Thyroid gland (tissue), 4 donors: ENCODE measurements around the gene AGPAT1.

ENCODE experiments used
- POLR2A ChIP-seq, 2 donors: fragments of 450-650 bp; IDR thresholded peaks; one replicate each; pipeline ENCODE4 v1.6.1; 2017; ENCODE audit warnings: antibody characterized with exemption in 2 of 2, mild to moderate bottlenecking in 2 of 2, moderate library complexity in 1 of 2
- TF ChIP-seq, protein P1 (sequence below), 6 experiments: fragments of 200-600 bp in 3 of 6; fragments of 450-650 bp in 3 of 6; sonication (generic) in 3 of 6; IDR thresholded peaks; one replicate each; pipeline ENCODE4 v1.5.1; 2016 to 2019; ENCODE audit warnings: antibody characterized with exemption in 6 of 6, mild to moderate bottlenecking in 2 of 6, inconsistent platforms in 1 of 6, moderate library complexity in 1 of 6

DNA sequence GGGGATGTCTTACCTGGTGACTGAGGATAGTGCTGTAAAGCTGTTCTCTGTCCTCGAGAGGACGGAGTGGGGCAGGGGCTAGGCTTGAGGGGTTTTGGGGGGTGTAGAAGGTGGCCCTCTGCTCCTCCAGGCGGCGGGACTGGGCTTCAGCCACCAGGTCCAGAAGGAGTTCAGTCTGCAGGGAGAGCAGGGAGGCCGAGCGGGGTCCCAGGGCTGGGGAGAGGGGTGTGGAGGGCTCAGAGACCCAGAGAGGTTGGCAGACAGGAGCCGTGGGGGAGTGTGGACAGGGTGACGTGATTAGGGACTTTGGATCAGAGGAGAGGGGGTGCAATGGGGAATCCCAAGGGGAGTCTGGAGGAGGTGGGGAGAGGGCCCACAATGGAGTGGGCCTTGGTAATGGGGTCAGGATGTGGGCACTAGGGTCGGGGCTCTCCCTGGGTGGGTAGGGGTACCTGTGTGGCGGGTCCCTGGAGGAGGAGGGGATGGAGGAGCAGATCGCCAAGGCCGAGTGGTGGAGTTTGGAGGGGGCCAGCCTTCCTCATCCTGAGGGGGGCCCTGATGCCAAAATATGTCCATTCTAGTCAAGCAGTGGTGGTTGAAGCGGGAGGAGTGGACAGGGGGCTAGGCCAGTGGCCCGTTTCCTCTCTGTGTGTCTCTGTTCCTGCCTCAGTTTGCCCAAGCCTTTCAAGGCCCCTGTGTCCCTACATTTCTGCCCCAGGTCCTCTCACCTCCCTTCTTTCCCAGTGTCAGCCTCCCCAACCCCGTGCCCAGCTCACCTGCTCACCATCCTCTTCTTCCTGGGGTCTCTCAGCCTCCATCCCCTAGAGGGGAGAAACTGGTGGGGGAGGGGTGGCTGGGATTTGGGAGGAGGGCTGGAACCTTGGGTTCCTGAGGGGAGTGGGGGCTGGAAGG lies 16.1 kb upstream of the AGPAT1 start:
- no peak for TF ChIP-seq POLR2A (IDR thresholded peaks at IDR 0.05)
- TF ChIP-seq, protein P1, sequence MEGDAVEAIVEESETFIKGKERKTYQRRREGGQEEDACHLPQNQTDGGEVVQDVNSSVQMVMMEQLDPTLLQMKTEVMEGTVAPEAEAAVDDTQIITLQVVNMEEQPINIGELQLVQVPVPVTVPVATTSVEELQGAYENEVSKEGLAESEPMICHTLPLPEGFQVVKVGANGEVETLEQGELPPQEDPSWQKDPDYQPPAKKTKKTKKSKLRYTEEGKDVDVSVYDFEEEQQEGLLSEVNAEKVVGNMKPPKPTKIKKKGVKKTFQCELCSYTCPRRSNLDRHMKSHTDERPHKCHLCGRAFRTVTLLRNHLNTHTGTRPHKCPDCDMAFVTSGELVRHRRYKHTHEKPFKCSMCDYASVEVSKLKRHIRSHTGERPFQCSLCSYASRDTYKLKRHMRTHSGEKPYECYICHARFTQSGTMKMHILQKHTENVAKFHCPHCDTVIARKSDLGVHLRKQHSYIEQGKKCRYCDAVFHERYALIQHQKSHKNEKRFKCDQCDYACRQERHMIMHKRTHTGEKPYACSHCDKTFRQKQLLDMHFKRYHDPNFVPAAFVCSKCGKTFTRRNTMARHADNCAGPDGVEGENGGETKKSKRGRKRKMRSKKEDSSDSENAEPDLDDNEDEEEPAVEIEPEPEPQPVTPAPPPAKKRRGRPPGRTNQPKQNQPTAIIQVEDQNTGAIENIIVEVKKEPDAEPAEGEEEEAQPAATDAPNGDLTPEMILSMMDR (IDR thresholded peaks at IDR 0.05) = no peak
